NCI-H748 treated with DMSO at 0.1 percent for 48 hours (cell line): ENCODE data around the gene RILPL1.
"Not testable (repeated sequence)": the region's sequence is repeated elsewhere in the genome, so short reads cannot be mapped to it uniquely, and the experiment has no call there.

Source experiments
- DNase-seq: peaks from one replicate; lab custom pipeline; 2025; lab: John Stamatoyannopoulos, UW

The RILPL1 gene, protein sequence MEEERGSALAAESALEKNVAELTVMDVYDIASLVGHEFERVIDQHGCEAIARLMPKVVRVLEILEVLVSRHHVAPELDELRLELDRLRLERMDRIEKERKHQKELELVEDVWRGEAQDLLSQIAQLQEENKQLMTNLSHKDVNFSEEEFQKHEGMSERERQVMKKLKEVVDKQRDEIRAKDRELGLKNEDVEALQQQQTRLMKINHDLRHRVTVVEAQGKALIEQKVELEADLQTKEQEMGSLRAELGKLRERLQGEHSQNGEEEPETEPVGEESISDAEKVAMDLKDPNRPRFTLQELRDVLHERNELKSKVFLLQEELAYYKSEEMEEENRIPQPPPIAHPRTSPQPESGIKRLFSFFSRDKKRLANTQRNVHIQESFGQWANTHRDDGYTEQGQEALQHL

DNA sequence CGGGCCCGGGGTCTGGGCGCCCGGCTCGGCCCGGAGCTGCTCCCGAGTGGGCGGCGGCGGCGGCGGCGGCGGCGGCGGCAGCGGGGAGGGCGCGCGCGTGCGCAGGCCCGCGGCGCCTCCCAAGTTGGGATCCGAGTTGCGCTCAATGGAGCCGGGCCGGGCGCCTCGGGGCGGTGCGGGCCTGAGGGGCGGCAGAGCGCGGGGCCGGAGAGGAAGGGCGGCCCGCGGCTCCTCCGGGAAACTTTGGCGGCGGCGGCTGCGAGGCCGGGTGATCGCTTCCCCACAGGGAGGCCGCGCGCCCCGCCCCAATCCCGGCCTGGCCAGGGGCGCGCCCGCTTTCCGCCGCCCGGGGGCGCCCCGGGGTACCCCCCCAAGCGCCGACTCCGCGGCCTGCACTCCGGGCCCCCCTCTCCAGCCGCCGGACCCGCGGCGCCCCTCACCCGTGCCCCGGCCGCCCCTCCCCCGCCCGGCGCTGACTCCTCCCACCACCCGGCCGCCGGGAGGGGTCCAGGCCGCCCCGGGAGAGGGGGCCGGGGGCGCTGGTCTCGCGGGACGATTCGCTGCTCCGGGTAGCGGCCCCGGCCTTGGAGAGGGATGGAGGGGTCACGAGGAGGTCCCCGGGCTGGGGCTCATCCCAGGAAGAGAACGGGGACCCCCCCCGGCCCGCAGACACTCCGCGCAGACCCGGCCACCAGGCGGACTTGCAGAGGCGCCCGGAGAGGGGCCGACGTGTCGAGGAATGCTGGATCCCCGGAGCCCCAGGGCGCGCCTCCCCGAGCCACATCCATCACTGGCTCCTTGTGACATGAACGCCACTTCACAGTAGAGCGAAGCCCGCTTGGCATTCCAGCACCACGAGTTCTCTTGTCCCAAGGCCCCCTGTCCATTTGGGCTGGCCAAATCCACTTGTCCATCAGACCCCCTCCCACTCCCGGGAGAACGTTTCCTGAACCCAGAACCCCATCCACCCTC is at the start of gene RILPL1:
Gene RILPL1, minus strand, starts transcription at position 48 of the 972 bp plus-strand sequence. CDS start 237 bp downstream, outside the sequence.
- no peak for DNase-seq

DNA sequence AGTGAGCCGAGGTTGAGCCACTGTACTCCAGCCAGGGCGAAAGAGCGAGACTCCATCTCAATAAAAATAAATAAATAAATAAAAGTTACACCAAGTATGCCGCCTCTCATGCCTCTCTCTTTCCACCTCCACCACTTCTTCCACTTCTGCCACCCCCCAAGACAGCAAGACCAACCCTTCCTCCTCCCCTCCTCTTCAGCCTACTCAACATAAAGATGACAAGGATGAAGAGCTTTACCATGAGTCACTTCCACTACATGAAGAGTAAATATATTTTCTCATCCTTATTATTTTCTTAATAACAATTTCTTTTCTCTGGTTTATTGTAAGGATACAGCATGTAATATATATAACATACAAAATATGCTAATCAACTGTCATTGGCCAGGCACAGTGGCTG is 47.3 kb upstream of the RILPL1 start:
- no peak for DNase-seq

GRCh38 chr12:123578829-123579228 is 45.3 kb upstream of the RILPL1 start:
- DNase-seq = not testable (repeated sequence)

DNA sequence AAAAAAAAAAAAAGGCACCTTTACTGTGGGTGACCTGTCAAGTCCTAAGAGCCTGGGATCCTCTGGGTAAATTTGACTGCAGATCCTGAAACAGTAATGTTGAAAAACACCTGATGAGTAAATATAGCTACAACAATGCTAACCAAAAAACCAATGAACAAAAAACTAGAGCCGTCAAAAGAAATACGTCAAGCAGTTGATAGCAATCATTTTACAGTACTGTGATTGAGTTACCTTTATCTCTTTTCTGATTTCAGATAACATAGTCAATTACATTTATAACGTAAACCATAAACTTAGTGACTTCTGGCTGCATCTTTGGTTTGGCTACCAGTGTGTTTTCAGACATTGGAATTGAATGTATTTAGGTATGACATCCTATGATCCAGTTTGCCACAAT is 44.7 kb upstream of the RILPL1 start:
- no peak for DNase-seq

- DNase-seq = no peak
Measured at GRCh38 chr12:123576611-123577010, 43.1 kb upstream of the RILPL1 start.

DNA sequence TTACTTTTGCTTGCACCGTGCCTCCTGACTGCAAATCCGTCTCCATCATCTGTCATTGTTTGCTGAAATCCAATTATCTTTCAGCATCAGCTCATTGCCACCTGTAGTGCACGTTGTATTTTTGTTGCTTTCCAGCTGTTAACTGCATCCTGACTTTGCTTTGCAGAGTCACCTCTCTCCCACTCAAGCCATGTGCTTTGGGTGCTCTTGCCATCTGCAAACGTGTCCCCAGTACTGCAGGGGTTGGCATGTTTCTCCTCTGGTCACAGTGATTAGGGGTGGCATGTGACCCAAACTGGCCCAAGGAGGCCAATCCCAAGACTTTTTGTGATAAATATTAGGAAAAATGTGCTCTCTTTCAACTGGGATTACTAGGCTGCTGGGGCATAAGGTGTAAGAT is 40.4 kb upstream of the RILPL1 start:
- no peak for DNase-seq

DNA sequence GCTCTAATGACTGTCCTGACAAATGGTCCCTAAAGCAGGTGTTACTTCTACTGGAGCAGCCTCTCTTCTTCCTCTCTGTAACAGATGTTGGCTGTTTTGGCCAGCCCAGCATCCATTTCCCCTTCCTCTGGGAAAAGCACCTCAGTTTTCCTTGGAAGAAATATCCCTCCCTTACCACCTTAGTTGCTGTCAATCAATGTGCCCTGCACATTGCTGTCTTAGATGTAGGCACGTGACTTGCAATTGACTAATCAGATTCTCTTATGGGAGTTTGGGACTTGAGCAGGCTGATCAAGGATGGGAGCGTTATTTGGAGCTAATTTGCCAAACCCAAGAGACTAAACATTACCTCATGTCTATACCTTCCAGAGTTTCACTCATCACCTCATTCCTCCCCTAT is 38.9 kb upstream of the RILPL1 start:
- DNase-seq = no peak

DNA sequence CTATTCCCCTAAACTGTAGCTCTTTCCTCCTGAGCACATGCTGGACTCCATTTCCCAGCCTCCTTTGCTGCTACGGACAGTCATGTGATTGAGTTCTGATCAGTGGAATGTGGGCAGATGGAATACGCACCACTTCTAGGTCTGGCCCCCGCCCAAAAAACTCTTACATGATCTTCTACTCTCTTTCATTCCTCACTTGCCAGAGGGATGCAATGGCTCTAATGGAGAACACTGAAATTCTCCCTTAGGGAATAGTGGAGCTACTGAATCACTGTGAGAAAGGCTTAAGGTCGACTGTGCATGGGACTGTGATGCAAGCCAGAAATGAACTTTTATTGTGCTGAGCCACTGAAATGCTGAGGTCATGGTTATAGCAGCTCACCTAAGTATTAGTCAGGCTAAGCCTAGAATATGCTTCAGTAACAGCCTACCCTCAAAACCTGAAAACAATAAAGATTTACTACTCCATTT is 37.9 kb upstream of the RILPL1 start:
- DNase-seq = no peak

DNA sequence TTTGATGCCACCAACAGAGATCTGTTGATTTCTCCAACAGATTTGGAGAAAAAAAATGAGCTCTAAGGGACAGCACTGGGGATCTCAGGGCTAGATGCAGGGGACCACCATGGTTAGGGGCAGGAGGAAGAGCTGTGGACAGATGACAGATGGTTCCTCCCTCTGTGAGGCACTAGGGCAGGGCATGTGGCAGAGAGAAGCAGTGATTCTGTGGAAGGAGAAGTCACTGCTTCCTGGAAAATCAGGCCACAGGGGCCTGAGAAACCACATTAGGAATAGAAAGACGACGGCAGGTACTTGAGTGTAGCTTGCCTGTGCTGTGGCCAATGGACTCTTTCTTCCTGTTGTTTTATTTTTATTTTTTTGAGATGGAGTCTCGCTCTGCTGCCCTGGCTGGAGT is 25.9 kb upstream of the RILPL1 start:
- DNase-seq = no peak

DNA sequence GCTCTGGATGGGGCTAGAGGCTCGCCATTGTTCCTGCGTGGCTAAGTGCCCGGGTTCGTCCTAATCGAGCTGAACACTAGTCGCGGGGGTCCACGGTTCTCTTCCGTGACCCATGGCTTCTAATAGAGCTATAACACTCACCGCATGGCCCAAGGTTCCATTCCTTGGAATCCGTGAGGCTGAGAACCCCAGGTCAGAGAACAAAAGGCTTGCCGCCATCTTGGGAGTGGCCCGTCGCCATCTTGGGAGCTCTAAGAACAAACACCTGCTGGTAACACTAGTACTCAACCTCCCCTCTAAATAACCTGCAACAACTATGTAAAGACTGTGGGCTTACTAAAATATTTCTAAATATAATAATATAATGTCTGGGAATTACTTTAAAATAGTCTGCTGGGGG is 25.0 kb upstream of the RILPL1 start:
- DNase-seq = not testable (repeated sequence)

- not testable (repeated sequence) for DNase-seq
Measured at GRCh38 chr12:123554843-123555242, 21.3 kb upstream of the RILPL1 start.

DNA sequence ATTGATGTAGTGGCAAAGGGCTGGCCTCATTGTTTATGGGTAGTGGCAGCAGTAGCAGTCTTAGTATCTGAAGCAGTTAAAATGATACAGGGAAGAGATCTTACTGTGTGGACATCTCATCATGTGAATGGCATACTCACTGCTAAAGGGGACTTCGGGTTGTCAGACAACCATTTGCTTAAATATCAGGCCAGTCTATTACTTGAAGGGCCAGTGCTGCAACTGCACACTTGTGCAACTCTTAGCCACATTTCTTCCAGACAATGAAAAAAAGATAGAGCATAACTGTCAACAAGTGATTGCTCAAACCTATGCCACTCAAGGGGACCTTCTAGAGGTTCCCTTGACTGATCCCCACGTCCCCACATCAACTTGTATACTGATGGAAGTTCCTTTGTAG is 20.6 kb upstream of the RILPL1 start:
- not testable (repeated sequence) for DNase-seq

- DNase-seq = no peak
Measured at GRCh38 chr12:123550700-123551099, 17.2 kb upstream of the RILPL1 start.

DNA sequence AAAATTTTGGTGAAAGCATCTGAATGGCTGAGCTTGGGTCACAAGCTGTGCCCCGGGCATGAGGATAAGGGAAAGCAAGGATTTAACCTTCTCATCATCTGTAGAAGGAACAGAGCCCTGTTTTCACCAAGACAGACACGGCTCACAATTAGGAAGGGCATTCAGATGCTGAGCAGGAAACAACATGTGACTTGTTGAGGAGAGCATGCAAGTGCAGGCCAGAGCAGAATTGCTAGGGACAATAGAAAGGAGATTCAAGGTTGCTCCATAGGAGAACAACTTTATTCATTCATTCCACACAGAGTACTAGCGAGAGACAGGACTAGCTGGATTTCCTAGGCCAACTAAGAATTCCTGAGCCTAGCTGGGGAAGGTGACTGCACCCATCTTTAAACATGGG is 14.6 kb upstream of the RILPL1 start:
- no peak for DNase-seq

DNA sequence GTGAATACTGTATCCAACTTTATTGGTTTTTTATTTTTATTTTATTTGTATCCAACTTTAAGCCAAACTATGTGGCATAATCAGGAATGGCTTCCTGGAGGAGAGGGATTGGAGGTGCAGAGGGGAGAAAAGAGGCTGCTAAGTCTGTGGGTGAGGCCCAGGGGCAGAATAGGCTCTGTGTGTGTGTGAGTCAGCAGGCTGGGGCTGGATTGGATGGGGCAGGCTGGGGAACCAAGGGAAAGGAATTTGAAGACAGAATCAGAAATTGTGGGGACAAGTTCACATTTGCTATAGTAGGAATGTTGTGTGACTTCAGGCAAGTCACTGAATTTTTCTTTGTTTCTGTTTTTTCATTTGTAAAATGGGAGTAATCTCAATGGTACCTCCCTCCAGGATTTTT is 12.8 kb upstream of the RILPL1 start:
- DNase-seq = no peak

GRCh38 chr12:123543541-123543940 is 10.0 kb upstream of the RILPL1 start:
- no peak for DNase-seq

GRCh38 chr12:123540899-123541662 is 7.6 kb upstream of the RILPL1 start:
- DNase-seq = no peak

DNA sequence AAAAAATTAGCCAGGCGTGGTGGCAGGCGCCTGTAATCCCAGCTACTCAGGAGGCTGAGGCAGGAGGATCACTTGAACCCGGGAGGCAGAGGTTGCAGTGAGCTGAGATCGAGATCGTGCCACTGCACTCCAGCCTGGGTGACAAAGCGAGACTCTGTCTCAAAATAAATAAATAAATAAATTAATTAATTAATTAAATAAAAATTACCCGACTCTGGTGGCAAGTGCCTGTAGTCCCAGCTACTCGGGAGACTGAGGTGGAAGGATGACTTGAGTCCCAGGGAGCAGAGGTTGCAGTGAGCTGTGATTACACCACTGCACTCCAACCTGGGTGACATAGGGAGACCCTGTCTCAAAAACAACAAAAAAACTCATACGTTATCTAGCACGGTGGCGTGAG is 2.4 kb upstream of the RILPL1 start:
- DNase-seq = not testable (repeated sequence)

DNA sequence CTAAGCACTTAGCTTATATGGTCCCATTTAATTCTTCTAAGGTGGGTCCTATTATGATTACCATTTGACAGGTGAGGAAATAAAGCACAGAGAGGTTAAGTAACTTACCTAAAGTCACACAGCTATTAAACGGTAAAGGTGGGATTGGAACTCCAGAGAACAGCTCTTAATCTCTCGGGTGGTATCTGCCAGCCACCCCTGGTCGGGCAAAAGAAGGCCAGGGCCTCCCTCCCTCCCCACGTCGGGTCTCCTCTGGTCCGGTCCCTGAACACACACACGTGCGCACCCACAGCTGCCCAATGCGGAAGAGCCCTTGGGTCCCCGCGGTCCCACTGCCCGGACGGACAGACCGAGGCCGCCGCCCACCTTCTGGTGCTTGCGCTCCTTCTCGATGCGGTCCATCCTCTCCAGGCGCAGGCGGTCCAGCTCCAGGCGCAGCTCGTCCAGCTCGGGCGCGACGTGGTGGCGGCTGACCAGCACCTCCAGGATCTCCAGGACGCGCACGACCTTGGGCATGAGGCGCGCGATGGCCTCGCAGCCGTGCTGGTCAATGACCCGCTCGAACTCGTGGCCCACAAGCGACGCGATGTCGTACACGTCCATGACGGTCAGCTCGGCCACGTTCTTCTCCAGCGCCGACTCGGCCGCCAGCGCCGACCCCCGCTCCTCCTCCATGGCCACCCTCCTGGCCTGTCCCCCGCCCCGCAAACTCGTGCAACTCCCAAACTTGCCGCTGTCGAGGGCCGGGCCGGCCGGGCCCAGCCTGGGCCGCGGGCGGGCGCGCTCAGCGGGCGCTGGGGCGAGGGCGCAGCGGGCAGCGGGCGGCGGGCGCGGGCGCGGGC is 490 bp downstream of the RILPL1 start:
- DNase-seq = no peak

DNA sequence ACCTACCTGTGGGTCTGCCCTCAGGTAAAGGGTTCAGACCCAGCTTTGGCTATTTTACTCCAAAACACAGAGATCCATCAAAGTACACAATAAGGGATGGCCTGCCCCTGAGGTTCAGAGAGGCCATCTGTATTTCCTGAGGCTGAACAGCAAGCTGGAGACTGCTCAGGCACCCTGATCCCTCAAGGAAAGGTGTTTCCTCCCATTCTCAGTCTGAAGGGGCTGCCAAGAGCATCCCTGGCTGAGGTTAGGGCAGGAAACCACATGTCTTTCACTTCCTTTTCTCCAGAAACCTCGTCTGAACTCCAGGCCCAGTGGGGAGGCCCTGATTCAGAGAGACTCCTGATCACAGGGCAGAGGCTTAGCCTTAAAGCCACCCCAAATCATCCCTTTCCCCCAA is 1.5 kb downstream of the RILPL1 start:
- DNase-seq = no peak

DNA sequence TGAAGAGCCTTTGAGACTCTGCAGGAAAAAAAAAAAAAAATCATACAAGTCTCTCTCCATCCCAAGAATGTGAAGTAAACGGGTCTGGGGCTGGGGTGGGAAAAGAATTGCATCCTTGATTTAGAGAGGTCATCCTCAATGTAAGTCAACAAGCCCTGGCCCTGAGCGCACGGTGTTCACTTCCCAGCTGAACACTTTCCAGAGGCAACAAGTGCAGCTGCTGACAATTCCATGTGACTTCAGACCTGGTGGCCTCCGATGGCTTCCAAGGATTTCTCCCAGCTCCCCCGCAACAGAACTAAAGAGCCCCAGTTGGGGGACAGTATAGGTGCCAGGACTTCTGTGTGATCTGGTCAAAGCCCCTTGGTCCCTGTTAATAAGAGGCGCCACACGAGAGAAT is 2.4 kb downstream of the RILPL1 start:
- no peak for DNase-seq
